NCI-H146 (cell line): ENCODE data around the gene PDE8B.

Experiments used
- DNase-seq: peaks from one replicate; lab custom pipeline; 2025; lab: John Stamatoyannopoulos, UW

The PDE8B gene

GRCh38 chr5:77210091-77210963 lies at the start of gene PDE8B:
Gene PDE8B, plus strand, starts transcription at chr5:77210680. Its CDS starts 246 bp downstream, at chr5:77210926.
- DNase-seq: peak; percentile 29

GRCh38 chr5:77163453-77163852 lies 47.0 kb upstream of the PDE8B start:
- no peak for DNase-seq

GRCh38 chr5:77167063-77167462 lies 43.4 kb upstream of the PDE8B start:
- no peak for DNase-seq

GRCh38 chr5:77167695-77168121 lies 42.8 kb upstream of the PDE8B start:
- no peak for DNase-seq

GRCh38 chr5:77168161-77168878 lies 42.2 kb upstream of the PDE8B start:
- DNase-seq: no peak

GRCh38 chr5:77168879-77169244 lies 41.6 kb upstream of the PDE8B start:
- DNase-seq: peak; percentile 9

GRCh38 chr5:77170196-77170890 lies 40.1 kb upstream of the PDE8B start:
- no peak for DNase-seq

GRCh38 chr5:77171141-77171910 lies 39.2 kb upstream of the PDE8B start:
- DNase-seq: peak; percentile 69

GRCh38 chr5:77172713-77173328 lies 37.7 kb upstream of the PDE8B start:
- DNase-seq: no peak

GRCh38 chr5:77174526-77174925 lies 36.0 kb upstream of the PDE8B start:
- DNase-seq: no peak

GRCh38 chr5:77175231-77175630 lies 35.2 kb upstream of the PDE8B start:
- DNase-seq: no peak

- DNase-seq: no peak
Measured at GRCh38 chr5:77176429-77176828, 34.1 kb upstream of the PDE8B start.

GRCh38 chr5:77177576-77177975 lies 32.9 kb upstream of the PDE8B start:
- no peak for DNase-seq

- DNase-seq: peak; percentile 63
Measured at GRCh38 chr5:77180167-77181081, 30.1 kb upstream of the PDE8B start.

GRCh38 chr5:77181173-77181572 lies 29.3 kb upstream of the PDE8B start:
- no peak for DNase-seq

GRCh38 chr5:77181596-77182304 lies 28.7 kb upstream of the PDE8B start:
- no peak for DNase-seq

- no peak for DNase-seq
Measured at GRCh38 chr5:77182367-77182766, 28.1 kb upstream of the PDE8B start.

- no peak for DNase-seq
Measured at GRCh38 chr5:77186652-77187370, 23.7 kb upstream of the PDE8B start.

GRCh38 chr5:77189421-77189820 lies 21.1 kb upstream of the PDE8B start:
- no peak for DNase-seq
